GM23338 (cell line): ENCODE results near the gene TNS1.

Source experiments
- EZH2phosphoT487 ChIP-seq: fragments of 200-600 bp; sonication (generic); IDR thresholded peaks from one replicate; pipeline ENCODE4 v1.8.1; 2018; ENCODE audit warnings: antibody characterized with exemption; ENCODE audit not compliant: unreplicated experiment
- ZNF462 ChIP-seq: fragments of 250-450 bp; sonication (Bioruptor Pico); IDR thresholded peaks from 2 replicates; pipeline ENCODE4 v1.5.0; 2020; ENCODE audit warnings: mild to moderate bottlenecking, moderate library complexity

- TF ChIP-seq ZNF462 (CRISPR knock-in tag), result no peak
- TF ChIP-seq EZH2phosphoT487, result no peak
These were observed 250.8 kb downstream of the TNS1 start for GRCh38 chr2:217751952-217752351.
